Measurements from ENCODE around the gene AHRR.
"Not testable (repeated sequence)": the region's sequence is repeated elsewhere in the genome, so short reads cannot be mapped to it uniquely, and the experiment has no call there.

The AHRR gene

GRCh38 chr5:398475-399295 is 77.2 kb downstream of the AHRR start:
- peak; percentile 27 for DNase-seq

- peak; percentile 92 for DNase-seq
Measured at GRCh38 chr5:399296-400281, 78.1 kb downstream of the AHRR start.

GRCh38 chr5:400282-401145 is 79.0 kb downstream of the AHRR start:
- DNase-seq: no peak

- no peak for DNase-seq
Measured at GRCh38 chr5:401146-402034, 79.9 kb downstream of the AHRR start.

GRCh38 chr5:402219-402614 is 80.7 kb downstream of the AHRR start:
- not testable (repeated sequence) for DNase-seq

- DNase-seq: no peak
Measured at GRCh38 chr5:402615-403359, 81.3 kb downstream of the AHRR start.

GRCh38 chr5:403995-404394 is 82.5 kb downstream of the AHRR start:
- DNase-seq: no peak

- DNase-seq: no peak
Measured at GRCh38 chr5:404666-405241, 83.2 kb downstream of the AHRR start.

GRCh38 chr5:405421-405820 is 83.9 kb downstream of the AHRR start:
- no peak for DNase-seq

GRCh38 chr5:406041-406440 is 84.5 kb downstream of the AHRR start:
- no peak for DNase-seq

GRCh38 chr5:407051-407450 is 85.5 kb downstream of the AHRR start:
- DNase-seq: no peak

- peak; percentile 38 for DNase-seq
Measured at GRCh38 chr5:407801-408268, 86.3 kb downstream of the AHRR start.

- peak; percentile 40 for DNase-seq
Measured at GRCh38 chr5:410911-411517, 89.5 kb downstream of the AHRR start.

GRCh38 chr5:411728-412127 is 90.2 kb downstream of the AHRR start:
- no peak for DNase-seq

- DNase-seq: not testable (repeated sequence)
Measured at GRCh38 chr5:414991-415927, 93.7 kb downstream of the AHRR start.

- DNase-seq: no peak
Measured at GRCh38 chr5:415928-416635, 94.6 kb downstream of the AHRR start.

GRCh38 chr5:416636-416960 is 95.1 kb downstream of the AHRR start:
- DNase-seq: no peak
